ENCODE data around the gene SPRING1. TPM values are rescaled to one million over a fixed set of nuclear protein-coding genes. Genes with fewer than 3 reads are reported as not detected.
A peak's percentile ranks its signal among the peaks of the same experiment; 100 is the strongest.

Gene SPRING1
- total and polyA plus RNA-seq, 2 of the 13 experiments (the other 11 are each of a cell fraction or from before 2014, with no cell fraction given) = 20.0 to 51.8 TPM

GRCh38 chr12:116737774-116738657 lies at the start of gene SPRING1, which contains the start of gene RNFT2 (continued):
- TF ChIP-seq KIAA2018 (CRISPR knock-in tag; IDR thresholded peaks at IDR 0.05; ENCODE audit: borderline replicate concordance) (peak; percentile 84; the same call in 1 of the 2 replicates), NFRKB (IDR thresholded peaks at IDR 0.05) (no peak), FOXO4 (CRISPR knock-in tag; conservative IDR thresholded peaks at IDR 0.05) (no peak), ZBTB46 (CRISPR knock-in tag; IDR thresholded peaks at IDR 0.05; ENCODE audit: borderline replicate concordance) (no peak), ZNF720 (CRISPR knock-in tag; IDR thresholded peaks at IDR 0.05) (no peak), DMAP1 (CRISPR knock-in tag; IDR thresholded peaks at IDR 0.05) (peak; percentile 54; the same call in 1 of the 2 replicates), NCOA1 (CRISPR knock-in tag; IDR thresholded peaks at IDR 0.05) (no peak), NR2C2 (CRISPR knock-in tag; IDR thresholded peaks at IDR 0.05; ENCODE audit: borderline replicate concordance) (peak; percentile 63), ZBTB4 (CRISPR knock-in tag; IDR thresholded peaks at IDR 0.05; ENCODE audit: borderline replicate concordance) (no peak), FOXO1 (CRISPR knock-in tag; IDR thresholded peaks at IDR 0.05) (no peak), PTBP1 (IDR thresholded peaks at IDR 0.05; ENCODE audit: low read depth, low read length, poor library complexity, severe bottlenecking) (no peak)

All from HepG2 (cell line).